ENCODE results near the gene ANKHD1. TPM values are rescaled to one million over a fixed set of nuclear protein-coding genes. Genes with fewer than 3 reads are reported as not detected.
"Not testable (repeated sequence)": the region's sequence is repeated elsewhere in the genome, so short reads cannot be mapped to it uniquely, and the experiment has no call there.

ANKHD1 gene
- total RNA-seq, 1 experiment from 2014 or later, result 47.9 TPM

GRCh38 chr5:140413230-140413629 lies 11.6 kb downstream of the ANKHD1 start:
- in situ Hi-C loops (cut with HindIII; ENCODE audit: low sequenced_read_pairs), result no loop called here
- no peak for DNase-seq (ENCODE audit: low spot score)

- DNase-seq (ENCODE audit: low spot score), result no peak
- in situ Hi-C loops (cut with HindIII; ENCODE audit: low sequenced_read_pairs), result no loop called here
Measured at GRCh38 chr5:140417235-140417634, 15.6 kb downstream of the ANKHD1 start.

- no peak for DNase-seq (ENCODE audit: low spot score)
- in situ Hi-C loops (cut with HindIII; ENCODE audit: low sequenced_read_pairs), result no loop called here
Measured at GRCh38 chr5:140418862-140419520, 17.4 kb downstream of the ANKHD1 start.

GRCh38 chr5:140420226-140420570 lies 18.6 kb downstream of the ANKHD1 start:
- DNase-seq (ENCODE audit: low spot score), result no peak
- in situ Hi-C loops (cut with HindIII; ENCODE audit: low sequenced_read_pairs), result no loop called here

- in situ Hi-C loops (cut with HindIII; ENCODE audit: low sequenced_read_pairs), result no loop called here
- no peak for DNase-seq (ENCODE audit: low spot score)
Measured at GRCh38 chr5:140420665-140421361, 19.2 kb downstream of the ANKHD1 start.

- in situ Hi-C loops (cut with HindIII; ENCODE audit: low sequenced_read_pairs); DNase-seq (ENCODE audit: low spot score): not testable (repeated sequence)
Measured at GRCh38 chr5:140421375-140421774, 19.7 kb downstream of the ANKHD1 start.

- in situ Hi-C loops (cut with HindIII; ENCODE audit: low sequenced_read_pairs), result no loop called here
- DNase-seq (ENCODE audit: low spot score), result no peak
Measured at GRCh38 chr5:140423609-140424008, 22.0 kb downstream of the ANKHD1 start.

- in situ Hi-C loops (cut with HindIII; ENCODE audit: low sequenced_read_pairs), result no loop called here
Measured at GRCh38 chr5:140424135-140424534, 22.5 kb downstream of the ANKHD1 start.

GRCh38 chr5:140427726-140428125 lies 26.1 kb downstream of the ANKHD1 start:
- DNase-seq (ENCODE audit: low spot score); in situ Hi-C loops (cut with HindIII; ENCODE audit: low sequenced_read_pairs): not testable (repeated sequence)

More at GRCh38 chr5:140424135-140424534, 22.5 kb downstream of the ANKHD1 start:
- DNase-seq (ENCODE audit: low spot score), result no peak

- no peak for DNase-seq (ENCODE audit: low spot score)
- in situ Hi-C loops (cut with HindIII; ENCODE audit: low sequenced_read_pairs), result no loop called here
Measured at GRCh38 chr5:140429724-140430123, 28.1 kb downstream of the ANKHD1 start.

GRCh38 chr5:140432212-140432611 lies 30.6 kb downstream of the ANKHD1 start:
- in situ Hi-C loops (cut with HindIII; ENCODE audit: low sequenced_read_pairs), result no loop called here
- no peak for DNase-seq (ENCODE audit: low spot score)

- DNase-seq (ENCODE audit: low spot score), result no peak
- in situ Hi-C loops (cut with HindIII; ENCODE audit: low sequenced_read_pairs), result no loop called here
Measured at GRCh38 chr5:140432916-140433315, 31.3 kb downstream of the ANKHD1 start.

- in situ Hi-C loops (cut with HindIII; ENCODE audit: low sequenced_read_pairs); DNase-seq (ENCODE audit: low spot score): not testable (repeated sequence)
Measured at GRCh38 chr5:140457368-140457767, 55.7 kb downstream of the ANKHD1 start.

GRCh38 chr5:140466981-140467742 lies 65.5 kb downstream of the ANKHD1 start:
- in situ Hi-C loops (cut with HindIII; ENCODE audit: low sequenced_read_pairs), result no loop called here
- DNase-seq (ENCODE audit: low spot score), result no peak

- in situ Hi-C loops (cut with HindIII; ENCODE audit: low sequenced_read_pairs), result no loop called here
- DNase-seq (ENCODE audit: low spot score), result no peak
Measured at GRCh38 chr5:140468188-140468587, 66.6 kb downstream of the ANKHD1 start.

- DNase-seq (ENCODE audit: low spot score), result peak; percentile 15
- in situ Hi-C loops (cut with HindIII; ENCODE audit: low sequenced_read_pairs), result no loop called here
Measured at GRCh38 chr5:140469259-140469658, 67.6 kb downstream of the ANKHD1 start.

- DNase-seq (ENCODE audit: low spot score), result no peak
- in situ Hi-C loops (cut with HindIII; ENCODE audit: low sequenced_read_pairs), result no loop called here
Measured at GRCh38 chr5:140480310-140481014, 78.8 kb downstream of the ANKHD1 start.

GRCh38 chr5:140481758-140482157 lies 80.1 kb downstream of the ANKHD1 start:
- in situ Hi-C loops (cut with HindIII; ENCODE audit: low sequenced_read_pairs), result no loop called here
- no peak for DNase-seq (ENCODE audit: low spot score)

- in situ Hi-C loops (cut with HindIII; ENCODE audit: low sequenced_read_pairs), result no loop called here
- DNase-seq (ENCODE audit: low spot score), result no peak
Measured at GRCh38 chr5:140483055-140483454, 81.4 kb downstream of the ANKHD1 start.

GRCh38 chr5:140488141-140488540 lies 86.5 kb downstream of the ANKHD1 start:
- in situ Hi-C loops (cut with HindIII; ENCODE audit: low sequenced_read_pairs), result not testable (repeated sequence)

More at GRCh38 chr5:140488141-140488540, 86.5 kb downstream of the ANKHD1 start:
- DNase-seq (ENCODE audit: low spot score), result not testable (repeated sequence)

Measured in G401 (cell line).